ENCODE data around the gene MYBPC2. TPM values are rescaled to one million over a fixed set of nuclear protein-coding genes. Genes with fewer than 3 reads are reported as not detected.
"Not testable (repeated sequence)": the region's sequence is repeated elsewhere in the genome, so short reads cannot be mapped to it uniquely, and the experiment has no call there.

Gene MYBPC2
- total RNA-seq, 1 donor from 2014 or later, result not detected

DNA sequence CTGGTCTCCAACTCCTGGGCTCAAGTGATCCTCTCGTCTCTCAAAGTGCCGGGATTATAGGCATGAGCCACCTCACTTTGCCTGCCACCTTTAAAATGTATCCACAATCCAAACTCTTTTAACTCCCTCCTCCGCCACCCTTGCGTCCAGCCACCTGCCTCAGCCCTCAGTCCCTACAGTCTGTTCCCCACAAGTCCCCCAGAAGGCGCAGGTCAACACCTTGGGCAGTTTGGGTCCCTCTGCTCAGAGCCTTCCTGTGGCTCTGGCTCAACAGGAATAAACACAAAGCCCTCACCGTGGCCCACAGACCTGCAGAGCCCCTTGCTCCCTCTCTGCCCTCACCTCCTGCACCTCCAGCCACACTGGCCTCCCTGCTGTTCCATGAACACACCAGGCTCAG is 36.1 kb downstream of the MYBPC2 start:
- no peak for ATAC-seq
- intact Hi-C loops (cut with DNase I), result no loop called here

DNA sequence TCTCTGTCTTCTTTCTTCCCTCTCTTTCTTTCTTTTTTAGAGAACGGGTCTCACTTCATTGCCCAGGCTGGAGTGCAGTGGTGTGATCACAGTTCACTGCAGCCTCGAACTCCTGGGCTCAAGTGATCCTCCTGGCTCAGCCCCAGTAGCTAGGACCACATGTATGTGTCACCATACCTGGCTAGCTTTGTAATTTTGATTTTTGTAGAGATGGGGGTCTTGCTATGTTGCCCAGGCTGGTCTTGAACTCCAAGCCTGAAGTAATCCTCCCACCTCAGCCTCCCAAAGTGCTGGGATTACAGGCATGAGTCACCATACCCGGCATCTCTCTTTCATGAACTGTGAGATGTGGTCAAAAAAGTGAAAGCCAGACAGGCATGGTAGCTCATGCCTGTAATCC is 40.6 kb downstream of the MYBPC2 start:
- DNase-seq (ENCODE audit: low spot score); ATAC-seq; intact Hi-C loops (cut with DNase I): not testable (repeated sequence)

More for the DNA sequence above, 36.1 kb downstream of the MYBPC2 start:
- DNase-seq (ENCODE audit: low spot score), result no peak

DNA sequence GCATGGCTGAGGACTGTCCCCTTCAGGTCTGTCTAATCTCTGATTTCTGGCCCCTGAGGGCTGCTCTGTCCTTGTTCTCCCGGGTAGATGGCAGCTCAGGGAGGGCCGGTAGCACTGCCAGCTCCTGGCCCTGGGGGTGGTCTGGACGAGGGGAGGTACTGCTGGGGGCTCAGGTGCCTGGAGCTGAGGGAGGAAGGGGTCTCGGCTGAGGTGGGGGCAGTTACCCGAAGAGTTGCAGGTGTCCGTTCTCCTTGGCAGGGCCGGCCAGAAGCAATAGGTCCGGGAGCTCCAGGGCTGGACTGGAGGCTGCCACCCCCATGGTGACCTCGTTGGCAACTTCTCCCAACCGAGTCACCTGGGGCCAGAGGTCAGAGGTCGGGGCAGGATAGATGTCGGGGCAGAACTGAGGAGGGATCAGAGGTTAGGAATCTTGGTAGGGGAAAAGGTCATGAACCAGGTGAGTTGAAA is 42.4 kb downstream of the MYBPC2 start:
- no peak for DNase-seq (ENCODE audit: low spot score)
- intact Hi-C loops (cut with DNase I), result no loop called here
- no peak for ATAC-seq

DNA sequence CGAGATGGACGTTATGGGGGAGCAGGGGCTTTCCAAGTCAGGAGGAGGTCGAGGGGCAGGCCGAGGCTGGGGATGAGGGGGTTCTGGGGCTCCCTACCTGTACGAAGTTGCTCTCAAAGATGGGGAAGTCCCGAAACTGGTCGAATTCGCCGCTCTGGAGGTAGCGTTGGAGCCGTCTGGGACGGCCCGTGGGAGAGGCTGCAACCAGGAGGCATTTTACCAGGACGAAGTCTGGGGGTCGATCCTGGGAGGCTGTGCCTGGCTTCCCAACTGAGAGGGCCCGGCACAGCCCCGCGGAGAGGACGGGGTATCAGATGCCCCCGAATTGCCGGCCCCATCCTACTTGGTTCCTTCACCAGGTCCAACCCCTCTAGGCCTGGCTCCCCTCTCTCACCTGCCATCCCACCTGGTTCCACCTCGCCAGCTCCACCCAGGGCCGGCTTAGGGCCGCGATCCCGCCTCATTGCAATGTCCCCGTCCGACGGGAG is 43.1 kb downstream of the MYBPC2 start:
- DNase-seq (ENCODE audit: low spot score), result no peak
- no peak for ATAC-seq
- intact Hi-C loops (cut with DNase I), result no loop called here

DNA sequence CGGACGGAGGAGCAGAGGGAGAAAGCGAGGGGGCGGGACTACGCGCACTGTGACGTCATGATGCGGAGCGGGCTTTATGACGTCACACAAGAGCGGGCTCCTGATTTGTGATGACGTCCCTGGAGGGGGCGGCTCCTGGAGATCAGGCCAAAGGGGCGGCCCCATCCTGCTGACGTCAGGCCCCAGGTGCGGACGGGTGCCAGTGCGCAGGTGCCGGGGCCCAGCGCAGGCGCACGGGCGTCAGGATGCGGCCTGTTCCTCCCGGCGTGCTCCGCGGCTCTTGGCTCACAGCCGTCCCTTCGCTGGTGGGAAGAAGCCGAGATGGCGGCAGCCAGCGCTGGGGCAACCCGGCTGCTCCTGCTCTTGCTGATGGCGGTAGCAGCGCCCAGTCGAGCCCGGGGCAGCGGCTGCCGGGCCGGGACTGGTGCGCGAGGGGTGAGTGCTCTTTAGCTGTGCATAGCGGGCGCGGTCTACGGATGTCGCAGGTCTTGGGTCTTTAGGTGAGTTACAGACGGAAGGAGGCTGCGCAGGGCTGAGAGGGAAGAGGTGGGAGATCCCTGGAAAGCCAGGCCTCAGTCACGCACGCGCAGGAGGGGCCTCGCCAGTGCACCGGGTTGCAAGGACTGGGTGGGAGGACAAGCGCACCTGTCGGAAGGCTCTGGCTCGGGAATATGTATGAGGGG is 43.7 kb downstream of the MYBPC2 start, which contains the start of the genes EMC10 and GARIN5A:
TSS of gene EMC10 (plus strand) at position 284 of the 683 bp plus-strand sequence. CDS start at position 322, 38 bp downstream.
TSS of gene GARIN5A (minus strand) at position 625 of the 683 bp plus-strand sequence. CDS start at position 165, 460 bp downstream.
- DNase-seq (ENCODE audit: low spot score) (peak; percentile 91), ATAC-seq (peak; percentile 97)
- intact Hi-C loops (cut with DNase I), result no loop called here

DNA sequence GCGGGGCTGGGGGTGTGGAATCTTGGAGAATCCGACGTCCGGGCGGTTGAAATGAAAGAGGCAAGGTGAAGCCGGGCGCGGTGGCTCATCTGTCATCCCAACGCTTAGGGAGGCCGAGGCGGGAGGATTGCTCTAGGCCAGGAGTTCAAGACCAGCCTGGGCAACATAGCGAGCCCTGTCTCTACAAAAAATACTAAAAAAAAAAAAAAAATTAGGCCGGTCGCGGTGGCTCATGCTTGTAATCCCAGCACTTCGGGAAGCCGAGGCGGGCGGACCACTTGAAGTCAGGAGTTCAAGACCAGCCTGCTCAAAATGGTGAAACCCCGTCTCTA is 44.2 kb downstream of the MYBPC2 start:
- intact Hi-C loops (cut with DNase I), result no loop called here
- DNase-seq (ENCODE audit: low spot score) (no peak), ATAC-seq (no peak)

DNA sequence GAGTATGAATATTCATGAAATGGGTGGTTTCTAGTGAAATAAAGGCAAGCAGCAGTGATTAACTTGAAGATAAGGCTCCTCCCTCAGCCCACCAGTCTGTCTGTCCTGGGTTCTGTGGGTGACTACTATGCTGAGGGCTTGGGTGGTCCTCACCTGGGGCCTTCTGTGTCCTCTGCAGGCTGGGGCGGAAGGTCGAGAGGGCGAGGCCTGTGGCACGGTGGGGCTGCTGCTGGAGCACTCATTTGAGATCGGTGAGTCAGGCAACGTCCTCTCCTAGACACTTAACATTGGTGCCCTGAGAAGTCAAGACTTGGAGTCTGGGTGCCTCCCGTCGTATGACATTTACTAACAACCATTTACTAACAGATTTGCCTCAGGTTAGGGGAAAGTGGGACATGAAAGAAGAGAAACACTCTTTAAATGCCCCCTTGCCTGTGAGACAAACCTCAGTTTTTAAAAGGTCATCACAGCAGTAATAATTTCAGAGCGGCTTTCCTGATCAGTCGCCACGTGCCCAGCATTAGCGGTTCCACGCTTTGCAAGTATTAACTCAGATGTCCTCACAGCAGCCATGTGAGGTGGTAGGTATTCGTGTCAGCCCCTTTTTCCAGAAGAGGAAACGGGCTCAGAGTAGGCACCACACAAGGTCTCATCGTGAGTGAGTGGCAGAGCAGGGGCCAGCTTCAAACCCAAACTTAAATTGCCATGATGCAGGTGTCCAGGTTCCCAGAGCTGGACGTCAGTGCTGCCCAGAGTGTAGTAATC is 45.2 kb downstream of the MYBPC2 start:
- intact Hi-C loops (cut with DNase I), result no loop called here
- ATAC-seq, result no peak
- DNase-seq (ENCODE audit: low spot score), result no peak

DNA sequence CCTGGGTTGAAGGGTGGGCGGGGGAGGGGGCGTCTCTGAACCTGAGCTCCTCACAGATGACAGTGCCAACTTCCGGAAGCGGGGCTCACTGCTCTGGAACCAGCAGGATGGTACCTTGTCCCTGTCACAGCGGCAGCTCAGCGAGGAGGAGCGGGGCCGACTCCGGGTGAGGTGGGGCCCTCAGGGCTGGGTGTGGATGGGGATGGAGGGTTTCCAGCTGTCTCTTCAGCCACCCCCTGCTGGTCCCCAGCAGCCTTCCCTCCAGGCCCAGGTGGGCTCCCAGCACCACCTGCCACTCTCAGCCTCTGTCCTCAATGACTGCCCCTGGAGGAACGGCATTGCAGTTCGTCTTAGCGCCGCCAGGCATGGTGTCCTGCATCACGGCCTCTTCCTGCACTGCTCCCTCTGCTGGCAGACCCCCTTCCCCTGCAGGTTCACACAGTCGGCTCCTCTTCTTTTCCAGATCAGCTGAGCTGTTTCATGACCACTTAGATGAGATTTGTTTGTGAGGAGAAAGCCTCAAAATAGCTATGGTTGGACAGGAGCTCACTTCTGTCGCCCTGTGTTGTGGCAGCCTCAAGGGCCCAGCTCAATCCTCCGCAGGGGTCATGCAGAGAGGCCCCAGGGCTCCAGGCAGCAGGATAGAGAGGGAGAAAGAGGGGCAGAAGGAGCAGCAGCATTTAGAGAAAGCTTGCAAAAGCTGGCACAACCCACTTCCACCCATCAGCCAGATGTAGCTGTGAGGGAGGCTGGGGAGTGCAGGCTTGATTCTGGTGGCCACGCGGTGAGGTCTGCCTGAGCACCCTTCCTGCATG is 46.4 kb downstream of the MYBPC2 start:
- DNase-seq (ENCODE audit: low spot score) (no peak), ATAC-seq (no peak)
- intact Hi-C loops (cut with DNase I), result no loop called here

DNA sequence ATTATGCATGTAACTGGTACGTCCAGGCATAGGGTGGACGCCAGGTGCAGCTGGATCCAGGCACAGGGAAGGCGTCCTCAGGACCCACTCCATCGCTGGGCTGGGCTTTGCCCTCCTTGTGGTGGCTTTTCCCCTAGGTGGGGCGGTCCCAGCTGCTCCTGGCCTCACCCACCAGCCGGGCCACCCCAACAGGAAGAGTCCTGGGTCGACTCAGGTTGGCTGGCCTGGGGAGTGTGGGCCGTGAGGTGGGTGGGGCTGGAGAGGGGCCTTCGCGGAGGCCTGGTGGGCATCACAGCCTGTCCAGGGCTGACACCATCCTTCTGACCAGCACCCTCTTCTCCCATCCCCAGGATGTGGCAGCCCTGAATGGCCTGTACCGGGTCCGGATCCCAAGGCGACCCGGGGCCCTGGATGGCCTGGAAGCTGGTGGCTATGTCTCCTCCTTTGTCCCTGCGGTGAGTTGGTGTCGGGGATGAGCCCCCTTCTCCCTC is 47.1 kb downstream of the MYBPC2 start:
- intact Hi-C loops (cut with DNase I), result no loop called here
- ATAC-seq (no peak), DNase-seq (ENCODE audit: low spot score) (no peak)

DNA sequence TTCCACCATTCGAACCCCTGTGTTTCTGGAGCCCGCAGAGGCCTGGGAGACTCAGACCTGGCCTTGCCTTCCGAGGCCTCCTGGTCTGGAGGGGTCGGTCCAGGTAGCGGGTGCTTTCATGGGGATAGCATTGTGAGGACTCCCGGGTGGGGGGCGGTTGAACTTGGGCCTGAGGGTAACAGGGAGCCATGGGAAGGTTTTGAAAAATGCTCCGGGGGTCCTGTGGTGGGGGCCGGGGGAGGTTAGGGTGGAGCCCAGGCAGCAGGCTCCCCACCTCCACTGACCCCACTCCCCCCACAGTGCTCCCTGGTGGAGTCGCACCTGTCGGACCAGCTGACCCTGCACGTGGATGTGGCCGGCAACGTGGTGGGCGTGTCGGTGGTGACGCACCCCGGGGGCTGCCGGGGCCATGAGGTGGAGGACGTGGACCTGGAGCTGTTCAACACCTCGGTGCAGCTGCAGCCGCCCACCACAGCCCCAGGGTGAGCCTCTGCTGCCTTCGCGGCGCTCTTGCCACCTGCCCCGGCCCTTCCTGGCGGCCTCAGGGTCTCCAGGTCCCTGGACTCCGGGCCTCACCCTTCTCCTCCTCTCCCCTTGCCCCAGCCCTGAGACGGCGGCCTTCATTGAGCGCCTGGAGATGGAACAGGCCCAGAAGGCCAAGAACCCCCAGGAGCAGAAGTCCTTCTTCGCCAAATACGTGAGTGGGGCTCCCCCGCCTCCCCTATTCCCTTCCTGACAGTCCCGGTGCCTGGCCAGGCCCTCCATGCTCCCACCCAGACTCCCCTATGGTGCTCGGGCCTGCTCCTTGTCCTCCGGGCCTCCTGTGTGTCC is 47.8 kb downstream of the MYBPC2 start:
- intact Hi-C loops (cut with DNase I), result no loop called here
- ATAC-seq (no peak), DNase-seq (ENCODE audit: low spot score) (no peak)

DNA sequence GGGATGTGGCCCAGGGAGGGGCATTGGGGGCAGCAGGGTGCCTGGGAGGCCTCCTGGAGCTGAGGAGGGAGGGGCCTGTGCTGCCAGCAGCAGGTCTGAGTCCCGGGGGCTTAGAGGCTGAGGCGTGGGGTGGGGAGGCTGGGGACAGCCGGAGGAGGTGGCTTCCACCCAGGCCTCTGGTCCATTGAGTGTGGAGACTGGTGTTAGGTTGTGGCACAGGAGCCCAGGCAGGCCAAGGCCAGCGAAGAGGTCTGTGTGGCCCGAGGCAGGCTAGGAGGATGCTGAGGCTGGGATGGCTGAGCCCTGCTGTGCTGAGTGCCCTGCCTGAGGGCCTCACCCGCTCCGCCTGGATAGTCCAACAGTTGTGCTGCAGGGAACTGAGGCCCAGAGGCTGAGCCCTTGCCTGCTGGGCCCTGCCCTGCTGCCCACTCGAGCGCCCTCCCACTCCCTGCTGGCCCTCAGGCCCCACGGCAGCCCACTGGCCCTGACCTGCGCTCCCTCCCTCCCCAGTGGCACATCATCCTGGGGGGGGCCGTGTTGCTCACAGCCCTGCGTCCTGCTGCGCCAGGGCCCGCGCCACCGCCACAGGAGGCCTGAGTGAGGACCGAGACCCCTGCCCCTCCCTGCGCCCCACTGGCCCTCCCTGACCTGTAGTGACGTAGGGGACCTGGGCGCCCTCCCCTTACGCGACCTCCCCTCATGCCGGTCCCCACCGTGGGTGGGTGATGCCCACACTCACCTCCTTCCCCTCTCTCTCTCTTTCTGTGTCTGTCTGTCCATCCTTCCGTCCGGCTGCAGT is 48.9 kb downstream of the MYBPC2 start:
- no peak for ATAC-seq
- intact Hi-C loops (cut with DNase I), result no loop called here
- DNase-seq (ENCODE audit: low spot score), result no peak

DNA sequence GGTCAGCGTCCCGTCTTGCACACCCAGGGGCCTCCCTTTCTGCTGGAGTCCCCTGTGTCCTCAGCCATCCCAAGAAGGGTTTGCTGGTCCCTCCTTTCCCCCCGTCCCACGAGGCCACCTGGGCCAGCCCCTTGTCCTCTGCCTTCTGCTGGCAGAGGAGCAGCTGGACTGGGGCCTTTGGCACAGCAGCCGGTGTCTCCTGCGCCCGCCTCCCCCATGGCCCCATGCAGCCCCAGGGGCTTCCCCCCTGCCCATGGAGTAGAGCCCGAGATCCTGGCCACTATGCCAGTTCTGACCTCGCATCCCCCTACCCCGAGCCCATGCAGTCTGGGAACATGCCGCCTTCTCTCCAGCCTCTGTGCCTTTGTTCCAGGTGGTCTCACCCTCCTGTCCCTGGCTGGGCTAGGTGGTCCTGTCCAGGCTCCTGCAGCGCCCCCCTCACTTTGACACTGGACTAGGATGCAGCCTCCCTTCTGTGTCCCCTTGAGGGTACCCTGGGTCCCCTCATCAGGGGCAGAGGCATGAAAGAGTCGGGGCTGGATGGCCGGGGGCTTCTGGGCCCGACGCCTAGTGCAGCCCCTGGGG is 49.7 kb downstream of the MYBPC2 start:
- no peak for ATAC-seq
- no peak for DNase-seq (ENCODE audit: low spot score)
- intact Hi-C loops (cut with DNase I), result no loop called here

DNA sequence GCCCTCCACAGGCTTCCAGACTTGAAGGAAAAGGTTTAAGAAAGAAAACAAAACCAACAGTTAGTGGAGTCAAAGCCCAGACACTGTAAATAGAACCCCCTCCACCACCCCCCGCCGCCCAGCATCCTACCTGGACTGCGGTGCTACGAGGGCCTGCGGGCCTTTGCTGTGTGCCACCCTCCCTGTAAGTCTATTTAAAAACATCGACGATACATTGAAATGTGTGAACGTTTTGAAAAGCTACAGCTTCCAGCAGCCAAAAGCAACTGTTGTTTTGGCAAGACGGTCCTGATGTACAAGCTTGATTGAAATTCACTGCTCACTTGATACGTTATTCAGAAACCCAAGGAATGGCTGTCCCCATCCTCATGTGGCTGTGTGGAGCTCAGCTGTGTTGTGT is 50.2 kb downstream of the MYBPC2 start:
- DNase-seq (ENCODE audit: low spot score) (no peak), ATAC-seq (no peak)
- intact Hi-C loops (cut with DNase I), result no loop called here

DNA sequence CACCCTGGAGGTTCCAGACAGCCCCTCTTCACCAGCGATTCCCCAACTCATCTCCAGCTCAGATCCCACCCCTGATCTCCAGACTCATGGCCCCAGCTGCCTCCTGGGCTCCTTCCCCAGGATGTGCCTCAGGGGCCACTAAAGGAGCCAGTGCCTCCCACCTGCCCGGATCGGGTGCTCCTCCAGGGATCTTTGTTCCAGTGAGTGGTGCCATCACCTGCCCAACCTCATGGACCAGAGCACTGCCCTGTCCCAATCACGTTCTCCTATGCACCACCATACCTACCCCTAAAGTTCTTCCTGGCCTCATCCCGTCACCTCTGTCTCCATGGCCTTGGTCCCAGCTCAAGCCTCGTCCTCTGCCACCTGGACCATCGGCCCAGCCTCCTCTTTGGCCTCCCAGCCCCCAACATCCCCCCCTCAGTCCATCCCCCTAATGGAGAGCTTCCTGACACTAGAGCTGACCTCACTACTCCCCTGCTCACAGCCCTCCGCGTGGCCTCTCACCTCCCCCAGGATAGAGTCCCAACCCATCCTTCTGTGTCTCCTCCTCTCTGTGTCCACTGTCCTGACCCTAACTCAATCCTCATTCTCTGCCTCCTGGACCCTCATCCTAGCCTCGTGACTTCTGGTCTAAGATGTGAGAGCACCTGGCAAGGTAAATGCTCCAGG is 52.7 kb downstream of the MYBPC2 start:
- no peak for ATAC-seq
- no peak for DNase-seq (ENCODE audit: low spot score)
- intact Hi-C loops (cut with DNase I), result no loop called here

DNA sequence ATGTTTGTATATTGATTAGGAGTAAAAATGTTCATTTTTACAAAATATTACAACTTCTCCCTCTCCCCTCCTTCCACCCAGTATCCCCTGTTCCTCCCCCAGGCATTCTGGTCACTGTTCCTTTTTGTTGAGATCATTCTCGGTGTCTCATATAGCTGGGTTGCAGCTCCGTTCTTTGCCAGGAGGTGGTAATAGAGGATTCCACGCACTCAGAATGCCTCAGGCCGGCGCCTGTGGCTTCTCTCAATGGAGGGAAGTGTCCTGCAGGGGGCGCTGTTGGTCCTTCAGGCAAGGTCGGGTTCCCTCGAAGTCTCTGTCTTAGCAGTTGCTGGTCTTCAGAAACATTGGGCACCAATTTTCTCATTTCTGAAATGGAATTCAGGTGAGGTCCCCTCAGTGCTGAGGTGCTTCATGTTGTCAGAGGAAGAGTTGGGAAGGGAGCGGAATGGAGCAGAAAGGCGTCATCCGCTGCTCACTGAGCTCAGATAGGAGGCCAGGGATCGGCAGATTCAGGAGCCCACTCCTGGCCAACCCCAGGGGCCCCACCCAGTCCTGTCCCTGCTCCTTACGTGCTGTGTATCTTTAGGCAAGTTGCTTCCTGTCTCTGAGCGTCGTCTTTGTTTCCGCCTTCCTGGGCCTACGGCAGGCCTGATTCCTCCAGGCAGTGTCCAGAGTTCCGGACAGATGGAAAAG is 54.3 kb downstream of the MYBPC2 start:
- intact Hi-C loops (cut with DNase I), result no loop called here
- DNase-seq (ENCODE audit: low spot score) (no peak), ATAC-seq (no peak)
